Left lobe of liver (tissue), 2 donors: ENCODE measurements around the gene RBFA. TPM values are rescaled to one million over a fixed set of nuclear protein-coding genes. Genes with fewer than 3 reads are reported as not detected.

ENCODE experiments used
- ATAC-seq: fragments of 200-7000 bp; cut with Tn5 transposase; one replicate; pipeline ENCODE4 v1.9.1; 2020; ENCODE audit warnings: mild to moderate bottlenecking, moderate library complexity
- DNase-seq: peaks from one replicate; pipeline ENCODE4 v3.0.0-alpha.2; 2020; ENCODE audit warnings: low spot score
- total RNA-seq: library from RNA; stranded (reverse); gene quantifications from one replicate; pipeline ENCODE4 v1.2.1, GENCODE V29; 2021
- donor health status: DM: no; HTN: no; CAD: no; lungs with moderate emphysema.
- donor health status: DM: no; HTN: yes; CAD: no.

RBFA gene
- total RNA-seq, 1 donor from 2014 or later = 20.7 TPM

DNA sequence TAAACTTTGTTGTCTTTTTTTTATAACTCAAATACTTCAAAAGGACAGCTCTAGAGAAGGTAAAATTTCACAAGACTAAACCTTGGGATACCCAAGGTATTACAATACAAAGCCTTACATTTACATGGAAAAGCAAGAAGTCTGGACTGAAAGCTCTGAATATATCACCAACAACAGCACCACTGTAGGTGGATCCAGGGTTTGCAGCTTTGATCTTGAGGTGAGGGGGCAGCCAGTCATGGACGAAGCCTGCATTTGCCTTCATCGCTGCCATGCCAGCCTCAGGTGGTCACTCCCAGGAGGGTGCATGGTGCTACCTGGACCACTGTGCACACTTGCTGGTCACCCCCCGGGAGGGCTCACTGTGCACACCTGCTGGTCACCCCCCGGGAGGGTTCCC is 36.6 kb downstream of the RBFA start:
- no peak for ATAC-seq
- DNase-seq = no peak

- no peak for ATAC-seq
- DNase-seq = no peak
Measured at GRCh38 chr18:80074183-80074582, 39.9 kb downstream of the RBFA start.

DNA sequence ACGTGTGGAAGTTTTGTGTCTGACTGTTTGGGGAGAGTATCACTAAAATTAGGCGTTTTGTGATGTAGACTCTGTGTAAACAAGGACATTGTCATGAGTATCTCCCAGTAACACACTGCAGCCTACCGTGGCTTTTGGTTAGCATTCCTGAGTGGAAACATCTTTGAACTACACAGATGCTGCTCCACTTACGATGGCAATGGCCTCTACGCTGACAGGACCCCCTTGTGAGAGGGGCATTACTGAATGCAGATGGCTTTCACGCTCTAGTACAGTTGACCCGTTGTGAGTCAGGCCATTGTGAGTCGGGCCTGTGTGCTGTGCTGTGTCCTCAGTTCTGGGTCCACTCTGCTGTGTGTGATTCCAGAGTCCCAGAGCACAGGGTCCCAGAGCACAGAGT is 40.5 kb downstream of the RBFA start:
- no peak for DNase-seq
- ATAC-seq = no peak

DNA sequence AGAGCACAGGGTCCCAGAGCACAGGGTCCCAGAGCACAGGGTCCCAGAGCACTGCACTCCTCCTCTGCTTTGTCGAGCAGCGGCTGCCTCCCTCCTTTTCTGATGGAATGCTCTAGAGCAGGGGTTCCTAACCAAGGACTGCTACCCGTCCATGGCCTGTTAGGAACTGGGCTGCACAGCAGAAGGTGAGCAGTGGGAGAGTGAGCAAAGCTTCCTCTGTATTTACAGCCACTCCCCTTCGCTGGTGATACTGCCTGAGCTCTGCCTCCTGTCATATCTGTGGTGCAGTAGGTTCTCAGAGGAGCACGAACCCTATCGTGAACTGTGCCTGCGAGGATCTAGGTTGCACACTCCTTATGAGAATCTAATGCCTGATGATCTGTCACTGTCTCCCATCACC is 41.7 kb downstream of the RBFA start:
- ATAC-seq (no peak), DNase-seq (no peak)

- no peak for ATAC-seq
Measured at GRCh38 chr18:80076379-80076778, 42.1 kb downstream of the RBFA start.

GRCh38 chr18:80077873-80078272 is 43.6 kb downstream of the RBFA start:
- ATAC-seq (no peak), DNase-seq (no peak)

More at GRCh38 chr18:80076379-80076778, 42.1 kb downstream of the RBFA start:
- DNase-seq = no peak

Other genes starting within 250 kb of the RBFA start
- gene KCNG2, start 236.5 kb upstream of the RBFA start, total RNA-seq = not detected
- gene SLC66A2, start 82.8 kb upstream of the RBFA start, total RNA-seq = 140 TPM
- gene HSBP1L1, start 69.8 kb upstream of the RBFA start, total RNA-seq = 20.2 TPM
- gene TXNL4A, start 45.9 kb upstream of the RBFA start, total RNA-seq = 48.3 TPM
- 5.4 TPM for gene ADNP2, start 74.8 kb downstream of the RBFA start, total RNA-seq
- gene PARD6G, start 213.1 kb downstream of the RBFA start, total RNA-seq = 2.3 TPM